Left lung (tissue), 10 donors: ENCODE data around the gene GNRH2. TPM values are rescaled to one million over a fixed set of nuclear protein-coding genes. Genes with fewer than 3 reads are reported as not detected.

Experiments
- ATAC-seq: fragments of 200-7000 bp; cut with Tn5 transposase; one replicate; pipeline ENCODE4 v1.9.1; 2020; ENCODE audit warnings: moderate library complexity
- DNase-seq, 4 donors: peaks; one replicate each; pipeline ENCODE4 v3.0.0-alpha.2; 2013 to 2020
- H3K27ac ChIP-seq, 2 donors: fragments of 200-600 bp; sonication (generic) in 1 of 2; one replicate each; pipeline versions ENCODE4 v1.5.0 to v1.8.0; 2020 to 2021
- H3K27me3 ChIP-seq, 2 donors: fragments of 200-600 bp; sonication (generic) in 1 of 2; one replicate each; pipeline versions ENCODE4 v1.5.0 to v1.8.0; 2020 to 2021
- H3K36me3 ChIP-seq, 2 donors: fragments of 200-600 bp; sonication (generic) in 1 of 2; one replicate each; pipeline versions ENCODE4 v1.5.0 to v1.8.0; 2020 to 2021
- H3K4me1 ChIP-seq, 2 donors: fragments of 200-600 bp; one replicate each; pipeline ENCODE4 v1.8.0; 2021
- H3K4me3 ChIP-seq, 2 donors: fragments of 200-600 bp; sonication (generic) in 1 of 2; one replicate each; pipeline versions ENCODE4 v1.5.0 to v1.8.0; 2020 to 2021; ENCODE audit warnings: mild to moderate bottlenecking in 1 of 2
- H3K9me3 ChIP-seq, 2 donors: fragments of 200-600 bp; sonication (generic) in 1 of 2; one replicate each; pipeline versions ENCODE4 v1.5.0 to v1.8.0; 2020 to 2021
- intact Hi-C, 2 donors: fragments of 100-400 bp; cut with DNase I; formaldehyde crosslinking; loops; one replicate each; pipeline versions ENCODE4 v1.11.2 to v1.14.2; 2022
- polyA plus RNA-seq, 6 donors: library from polyadenylated mRNA; unstranded; fragments of 120-200 nt; gene quantifications; one replicate each; pipeline ENCODE4 v1.2.1, GENCODE V29; 2013; ENCODE audit not compliant: insufficient read length in 6 of 6
- total RNA-seq, 2 donors: library from RNA; stranded (reverse); fragmentation: NEBNext Ultra II Directional; extraction: Animal tissue kit (Norgen Biotek cat#: 25700); gene quantifications; one replicate each; pipeline ENCODE4 v1.2.1, GENCODE V29; 2021
- TF ChIP-seq, protein P1 (sequence below), 2 donors: fragments of 200-600 bp; sonication (generic) in 1 of 2; IDR thresholded peaks; one replicate each; pipeline versions ENCODE4 v1.5.0 to v1.8.0; 2021; ENCODE audit warnings: antibody characterized with exemption in 2 of 2
- donor health status: DM: no; HTN: yes; CAD: no.
- donor health status: DM: no; HTN: no; CAD: no.

Gene GNRH2
- total and polyA plus RNA-seq, 8 donors = 0.52 to 1.4 (median 0.65) TPM; not detected in 2

DNA sequence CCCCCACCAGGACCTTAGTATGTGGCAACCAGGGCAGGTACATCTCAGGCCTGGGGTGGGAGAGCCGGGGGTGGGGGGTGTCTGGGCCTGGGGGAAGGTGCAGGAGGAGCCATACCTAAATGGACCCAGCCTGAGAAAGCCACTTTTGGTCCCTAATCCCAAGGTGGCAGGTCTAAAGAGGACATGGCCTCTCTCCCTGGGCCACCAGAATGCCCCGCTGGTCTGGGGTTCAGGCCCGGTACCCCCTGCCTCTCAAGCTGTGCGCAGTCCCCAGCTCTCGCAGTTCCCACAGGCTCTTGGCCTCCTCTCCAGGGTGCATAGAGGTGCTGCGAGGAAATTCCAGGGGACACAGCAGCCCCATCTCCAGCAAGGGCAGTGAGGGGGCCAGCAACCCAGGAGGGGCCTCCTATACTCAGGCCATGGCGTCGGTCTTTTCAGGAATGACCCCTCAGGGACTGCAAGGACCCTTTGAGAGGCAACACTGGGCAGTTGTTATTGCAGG, 42.2 kb downstream of the GNRH2 start:
- peaks cover 29 to 68% of the 10 kb centered on the region in 2 donors for H3K27me3 ChIP-seq
- no peak for ATAC-seq
- DNase-seq = no peak
- no peak overlapping the region for H3K27ac ChIP-seq
- intact Hi-C loops = no loop called here
- TF ChIP-seq, protein P1, sequence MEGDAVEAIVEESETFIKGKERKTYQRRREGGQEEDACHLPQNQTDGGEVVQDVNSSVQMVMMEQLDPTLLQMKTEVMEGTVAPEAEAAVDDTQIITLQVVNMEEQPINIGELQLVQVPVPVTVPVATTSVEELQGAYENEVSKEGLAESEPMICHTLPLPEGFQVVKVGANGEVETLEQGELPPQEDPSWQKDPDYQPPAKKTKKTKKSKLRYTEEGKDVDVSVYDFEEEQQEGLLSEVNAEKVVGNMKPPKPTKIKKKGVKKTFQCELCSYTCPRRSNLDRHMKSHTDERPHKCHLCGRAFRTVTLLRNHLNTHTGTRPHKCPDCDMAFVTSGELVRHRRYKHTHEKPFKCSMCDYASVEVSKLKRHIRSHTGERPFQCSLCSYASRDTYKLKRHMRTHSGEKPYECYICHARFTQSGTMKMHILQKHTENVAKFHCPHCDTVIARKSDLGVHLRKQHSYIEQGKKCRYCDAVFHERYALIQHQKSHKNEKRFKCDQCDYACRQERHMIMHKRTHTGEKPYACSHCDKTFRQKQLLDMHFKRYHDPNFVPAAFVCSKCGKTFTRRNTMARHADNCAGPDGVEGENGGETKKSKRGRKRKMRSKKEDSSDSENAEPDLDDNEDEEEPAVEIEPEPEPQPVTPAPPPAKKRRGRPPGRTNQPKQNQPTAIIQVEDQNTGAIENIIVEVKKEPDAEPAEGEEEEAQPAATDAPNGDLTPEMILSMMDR (IDR thresholded peaks at IDR 0.05) = no peak
- no peaks in the 10 kb centered on the region for H3K9me3 ChIP-seq
- no peaks in the 10 kb centered on the region for H3K36me3 ChIP-seq
- H3K4me3 ChIP-seq = no peak overlapping the region
- H3K4me1 ChIP-seq = peaks cover 5 to 17% of the 10 kb centered on the region in 2 donors

DNA sequence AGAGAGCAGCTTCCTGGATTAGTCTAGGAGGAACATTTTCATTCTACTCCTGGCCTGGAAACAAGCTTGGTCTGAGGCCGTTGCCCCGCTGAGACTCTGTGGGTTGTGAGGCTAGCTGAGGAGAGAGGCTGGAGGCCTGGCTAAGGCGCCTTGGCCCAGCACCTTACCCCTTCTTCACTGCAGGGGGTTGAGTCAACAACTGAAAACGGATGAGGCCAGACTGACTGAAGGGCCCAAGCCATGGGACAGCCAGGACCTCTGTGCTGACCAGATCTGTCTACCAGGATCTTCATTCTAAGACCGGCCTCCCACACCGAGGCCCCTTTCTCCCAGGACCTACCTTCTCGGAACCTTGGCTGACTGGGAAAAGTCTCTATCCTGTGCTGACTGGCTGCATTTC, 44.6 kb downstream of the GNRH2 start:
- no peak overlapping the region for H3K27ac ChIP-seq
- H3K9me3 ChIP-seq = no peaks in the 10 kb centered on the region
- ATAC-seq (no peak), DNase-seq (no peak)
- no peak overlapping the region for H3K4me3 ChIP-seq
- H3K27me3 ChIP-seq = peaks cover 35 to 68% of the 10 kb centered on the region in 2 donors
- TF ChIP-seq, protein P1 (IDR thresholded peaks at IDR 0.05) = no peak
- H3K36me3 ChIP-seq = no peaks in the 10 kb centered on the region
- intact Hi-C loops = no loop called here
- peaks cover 4 to 18% of the 10 kb centered on the region in 2 donors for H3K4me1 ChIP-seq

DNA sequence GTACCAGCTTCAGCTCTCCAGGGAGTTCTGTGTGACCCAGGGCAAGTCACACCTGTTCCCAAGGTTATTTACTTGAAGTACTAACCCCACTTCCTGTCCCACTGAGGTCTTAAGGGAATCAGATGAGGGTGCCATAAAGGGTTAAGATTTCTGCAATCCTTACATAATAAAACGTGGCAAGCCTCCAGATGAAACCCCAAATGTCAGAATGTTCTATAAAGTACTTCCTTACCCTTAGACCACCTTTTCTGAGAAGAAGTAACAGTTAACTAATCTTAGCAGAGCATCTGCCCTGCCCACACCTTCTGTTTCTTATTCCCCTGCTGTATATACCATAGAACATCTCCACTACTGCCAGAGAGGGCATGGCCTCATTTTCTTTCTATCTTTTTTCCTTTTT, 47.1 kb downstream of the GNRH2 start:
- DNase-seq = no peak
- Histone ChIP-seq H3K9me3 (no peaks in the 10 kb centered on the region), H3K36me3 (no peaks in the 10 kb centered on the region), H3K27me3 (peaks cover 25 to 69% of the 10 kb centered on the region in 2 donors), H3K27ac (no peak overlapping the region), H3K4me1 (peaks cover 0 to 20% of the 10 kb centered on the region in 2 donors), H3K4me3 (no peak overlapping the region)
- intact Hi-C loops = no loop called here
- ATAC-seq = no peak
- TF ChIP-seq, protein P1 (IDR thresholded peaks at IDR 0.05) = no peak

DNA sequence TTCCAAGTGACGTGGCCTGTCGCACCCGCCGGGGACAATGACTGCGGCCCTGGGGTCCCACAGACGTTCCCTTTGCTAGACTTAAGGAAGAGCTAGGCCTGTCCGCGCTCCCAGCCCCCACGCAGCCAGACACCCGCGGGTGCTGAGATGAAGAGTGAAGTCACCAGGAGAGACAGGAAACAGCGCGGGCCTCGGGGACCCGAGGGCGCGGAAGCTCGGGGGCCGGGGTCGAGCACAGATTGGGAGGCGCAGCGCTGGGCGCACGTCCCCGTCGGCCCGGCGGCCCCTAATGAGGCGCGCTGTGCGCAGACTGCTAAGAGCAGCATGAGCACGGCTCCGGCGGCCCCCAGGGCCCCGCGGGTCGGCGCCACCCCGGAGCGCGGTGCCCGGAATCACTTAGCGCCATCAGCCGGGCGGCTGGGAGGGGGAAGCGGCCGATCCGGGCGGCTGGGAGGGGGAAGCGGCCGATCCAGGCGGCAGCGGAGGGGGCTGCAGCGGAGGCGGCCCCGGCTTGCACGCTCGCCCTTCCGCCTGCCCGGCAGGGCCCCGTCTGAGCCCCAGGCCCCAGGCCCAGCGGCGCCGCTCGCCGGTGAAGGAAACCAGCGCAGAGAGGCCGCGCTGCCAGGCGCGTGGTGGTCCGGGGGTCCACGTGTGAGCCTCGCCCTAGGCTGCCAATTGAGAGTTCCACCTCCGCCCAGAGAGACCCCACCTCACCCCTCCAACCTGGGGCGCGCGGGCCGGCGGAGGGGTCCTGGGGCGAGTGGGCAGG, 49.4 kb downstream of the GNRH2 start:
- TF ChIP-seq, protein P1 (IDR thresholded peaks at IDR 0.05) = no peak
- H3K9me3 ChIP-seq = no peaks in the 10 kb centered on the region
- intact Hi-C loops = no loop called here
- H3K36me3 ChIP-seq = no peaks in the 10 kb centered on the region
- H3K27ac ChIP-seq = no peak overlapping the region
- H3K27me3 ChIP-seq = peaks cover 25 to 68% of the 10 kb centered on the region in 2 donors
- H3K4me3 ChIP-seq = peak overlapping the region; percentile 14 to 17
- peak; percentile 57 for ATAC-seq
- DNase-seq = peak in 2 of 4 donors; percentile 37 to 54
- peaks cover 0 to 20% of the 10 kb centered on the region in 2 donors for H3K4me1 ChIP-seq

DNA sequence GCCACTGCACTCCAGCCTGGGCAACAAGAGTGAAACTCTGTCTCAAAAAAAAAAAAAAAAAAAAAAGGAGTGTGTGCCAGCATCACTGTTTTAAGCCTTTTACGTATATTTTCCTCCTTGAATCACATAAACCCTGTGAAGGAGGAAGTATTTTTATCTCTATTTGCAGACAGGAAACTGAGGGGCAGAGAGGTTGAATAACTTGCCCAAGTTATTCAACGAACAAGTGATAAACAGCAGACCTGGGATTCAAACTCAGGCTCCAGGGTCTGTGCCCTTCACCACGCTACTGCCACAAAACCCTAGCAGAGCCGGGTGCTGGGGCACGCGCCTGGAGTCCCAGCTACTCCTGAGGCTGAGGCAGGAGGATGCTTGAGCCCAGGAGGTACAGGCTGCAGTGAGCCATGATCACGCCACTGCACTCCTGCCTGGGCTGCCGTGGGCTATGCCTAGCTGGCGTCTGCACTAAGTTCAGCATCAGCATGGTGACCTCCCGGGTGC, 50.5 kb downstream of the GNRH2 start:
- peaks cover 0 to 20% of the 10 kb centered on the region in 2 donors for H3K4me1 ChIP-seq
- H3K27ac ChIP-seq = no peak overlapping the region
- DNase-seq (no peak), ATAC-seq (no peak)
- peaks cover 25 to 66% of the 10 kb centered on the region in 2 donors for H3K27me3 ChIP-seq
- TF ChIP-seq, protein P1 (IDR thresholded peaks at IDR 0.05) = no peak
- H3K4me3 ChIP-seq = no peak overlapping the region
- H3K36me3 ChIP-seq = no peaks in the 10 kb centered on the region
- no peaks in the 10 kb centered on the region for H3K9me3 ChIP-seq
- intact Hi-C loops = no loop called here
